Heart right ventricle (tissue), 16 donors: ENCODE results near the gene RAD54L. TPM values are rescaled to one million over a fixed set of nuclear protein-coding genes. Genes with fewer than 3 reads are reported as not detected.

Experiments
- ATAC-seq, 8 donors: fragments of 200-7000 bp; cut with Tn5 transposase; one replicate each; pipeline ENCODE4 v1.9.1; 2020; ENCODE audit warnings: mild to moderate bottlenecking in 8 of 8, moderate library complexity in 8 of 8, moderate number of reproducible peaks in 1 of 8
- DNase-seq, 2 donors: peaks; one replicate each; pipeline ENCODE4 v3.0.0-alpha.2; 2020
- H3K27ac ChIP-seq, 10 donors: fragments of 200-600 bp; sonication (generic) in 2 of 10; one replicate each; pipeline versions ENCODE4 v1.5.0 to v1.8.0; 2020 to 2022; ENCODE audit warnings: mild to moderate bottlenecking in 3 of 10
- H3K27me3 ChIP-seq, 7 donors: fragments of 200-600 bp; one replicate each; pipeline ENCODE4 v1.8.0; 2021 to 2022; ENCODE audit warnings: mild to moderate bottlenecking in 2 of 7
- H3K36me3 ChIP-seq, 9 donors: fragments of 200-600 bp; sonication (generic) in 1 of 9; one replicate each; pipeline versions ENCODE4 v1.5.0 to v1.8.0; 2020 to 2022; ENCODE audit warnings: mild to moderate bottlenecking in 2 of 9
- H3K4me1 ChIP-seq, 9 donors: fragments of 200-600 bp; sonication (generic) in 1 of 9; one replicate each; pipeline versions ENCODE4 v1.5.0 to v1.8.0; 2020 to 2022; ENCODE audit warnings: mild to moderate bottlenecking in 4 of 9
- H3K4me3 ChIP-seq, 10 donors: fragments of 200-600 bp; sonication (generic) in 2 of 10; one replicate each; pipeline versions ENCODE4 v1.5.0 to v1.8.0; 2020 to 2022; ENCODE audit warnings: mild to moderate bottlenecking in 7 of 10, moderate library complexity in 2 of 10
- H3K9me3 ChIP-seq, 11 donors: fragments of 200-600 bp in 10 of 11; sonication (generic) in 2 of 11; one replicate each; pipeline versions ENCODE4 v1.5.0 to v1.8.0; 2013 to 2022; ENCODE audit warnings: mild to moderate bottlenecking in 2 of 11, control low read depth in 1 of 11, moderate library complexity in 1 of 11
- CTCF ChIP-seq, 9 donors: fragments of 200-600 bp; sonication (generic) in 2 of 9; IDR thresholded peaks; one replicate each; pipeline versions ENCODE4 v1.5.0 to v1.8.0; 2021 to 2022; ENCODE audit warnings: antibody characterized with exemption in 9 of 9, mild to moderate bottlenecking in 5 of 9, moderate library complexity in 1 of 9
- WGBS, 2 donors: extraction: QIAGEN DNeasy Blood & Tissue Kit; methylation state at CpG; one replicate each; pipeline ENCODE4 v1.1.7; 2013; ENCODE audit warnings: inconsistent platforms in 1 of 2; 5-methylcytosine and 5-hydroxymethylcytosine counted together
- intact Hi-C, 10 donors: fragments of 100-400 bp; cut with DNase I; formaldehyde crosslinking; loops; one replicate each; pipeline versions ENCODE4 v1.11.1 to v1.14.2; 2022
- polyA plus RNA-seq, 2 donors: library from polyadenylated mRNA; stranded (reverse); fragments of 200-250 nt; gene quantifications; one replicate each; pipeline ENCODE4 v1.2.3, GENCODE V29; 2013
- total RNA-seq, 10 donors: library from RNA; stranded (reverse); fragmentation: NEBNext Ultra II Directional in 3 of 10; extraction: Animal tissue kit (Norgen Biotek cat#: 25700) in 3 of 10; gene quantifications; one replicate each; pipeline versions ENCODE4 v1.2.1 to v1.2.4, GENCODE V29; 2021 to 2023
- donor health status: Arrhythmogenic right ventricular cardiomyopathy.
- donor health status: ischemic (EF 13 %, LVEDD 7.1; RV severe dilation, severe dysfunction).
- donor health status: healthy with polysubstance abuse.
- donor health status: DM: no; HTN: yes; CAD: no.
- donor health status: DM: no; HTN: no; CAD: no.
- donor health status: ischemic (EF 25% LVEDD 6.9; RV normal size, moderate dysfunction).
- donor health status: ischemic (EF 25% LVEDD 5.7; RV mildly dilated, moderate dysfunction).
- donor health status: healthy.
- donor health status: DM: yes; HTN: yes; CAD: no.
- donor health status: Ischemic cardiomyopathy.
- donor health status: ischemic (EF 35%, LVEDD 5.7; RV mildly dilated, moderate dysfunction).
- donor health status: nonischemic (EF 11% LVEDD 7.7; RV severe dilation, severe dysfunction).
- donor health status: DM: yes; HTN: yes; CAD: no.
- donor health status: PGD.
- donor health status: ischemic (EF 29% LVEDD 5.4; RV normal size, mild dysfunction).
- donor health status: nonischemic (EF 23%, LVEDD 6.1; RV moderate dilation, normal function).

Gene RAD54L
- total and polyA plus RNA-seq, 12 donors = 0.35 to 2.8 (median 0.68) TPM; not detected in 1

GRCh38 chr1:46206399-46206798 is 41.2 kb upstream of the RAD54L start:
- Histone ChIP-seq H3K4me3 (no peak overlapping the region), H3K4me1 (peaks cover 10 to 44% (median 37%) of the 10 kb centered on the region in 9 donors), H3K27me3 (no peaks in the 10 kb centered on the region), H3K36me3 (peaks cover 0 to 24% (median 0%) of the 10 kb centered on the region in 9 donors), H3K9me3 (no peaks in the 10 kb centered on the region), H3K27ac (peak overlapping the region; percentile 58 to 95 (median 87))
- 77 to 84% methylated on average over 2 of the region's 2 CpGs for WGBS, 2 donors
- ATAC-seq (no peak), DNase-seq (no peak)
- intact Hi-C loops = no loop called here
- no peak for TF ChIP-seq CTCF (IDR thresholded peaks at IDR 0.05)

- Histone ChIP-seq H3K27me3 (no peaks in the 10 kb centered on the region), H3K9me3 (no peaks in the 10 kb centered on the region), H3K27ac (peak overlapping the region in 1 of 10 donors; percentile 24), H3K36me3 (peaks cover 0 to 24% (median 0%) of the 10 kb centered on the region in 9 donors), H3K4me1 (peaks cover 6 to 22% (median 13%) of the 10 kb centered on the region in 9 donors), H3K4me3 (no peak overlapping the region)
- intact Hi-C loops = no loop called here
- no peak for TF ChIP-seq CTCF (IDR thresholded peaks at IDR 0.05)
- no peak for ATAC-seq
- 94% methylated on average over 3 of the region's 3 CpGs for WGBS, 2 donors
- DNase-seq = no peak
Measured at GRCh38 chr1:46210561-46210960, 37.0 kb upstream of the RAD54L start.

GRCh38 chr1:46211051-46211450 is 36.5 kb upstream of the RAD54L start:
- peak overlapping the region in 1 of 10 donors; percentile 24 for H3K27ac ChIP-seq
- H3K4me3 ChIP-seq = no peak overlapping the region
- ATAC-seq (peak in 1 of 8 donors; percentile 29), DNase-seq (no peak)
- no peak for TF ChIP-seq CTCF (IDR thresholded peaks at IDR 0.05)
- no peaks in the 10 kb centered on the region for H3K9me3 ChIP-seq
- peaks cover 0 to 24% (median 0%) of the 10 kb centered on the region in 9 donors for H3K36me3 ChIP-seq
- intact Hi-C loops = no loop called here
- peaks cover 3 to 18% (median 8%) of the 10 kb centered on the region in 9 donors for H3K4me1 ChIP-seq
- WGBS, 2 donors = 46 to 53% methylated on average over 2 of the region's 2 CpGs
- no peaks in the 10 kb centered on the region for H3K27me3 ChIP-seq

- intact Hi-C loops = no loop called here
- no peak for ATAC-seq
- no peak for DNase-seq
- Histone ChIP-seq H3K27me3 (no peaks in the 10 kb centered on the region), H3K27ac (no peak overlapping the region), H3K4me3 (no peak overlapping the region), H3K4me1 (peaks cover 0 to 4% (median 0%) of the 10 kb centered on the region in 9 donors), H3K9me3 (no peaks in the 10 kb centered on the region), H3K36me3 (peaks cover 0 to 24% (median 0%) of the 10 kb centered on the region in 9 donors)
- no peak for TF ChIP-seq CTCF (IDR thresholded peaks at IDR 0.05)
Measured at GRCh38 chr1:46215504-46215903, 32.1 kb upstream of the RAD54L start.
